PC-3 (cell line): ENCODE data around the gene UGT2B17.

Experiments used
- EZH2 ChIP-seq: fragments of 300-600 bp; sonication (generic); IDR thresholded peaks from one replicate; pipeline ENCODE4 v1.6.1; 2017; ENCODE audit warnings: antibody characterized with exemption, mild to moderate bottlenecking, low read length; ENCODE audit not compliant: unreplicated experiment
- EZH2phosphoT487 ChIP-seq: fragments of 300-600 bp; sonication (generic); IDR thresholded peaks from 2 replicates; pipeline ENCODE4 v1.6.1; 2018; ENCODE audit warnings: mild to moderate bottlenecking, antibody characterized with exemption, low read length, borderline replicate concordance
- TF ChIP-seq, protein P1 (sequence below): fragments of 300-600 bp; sonication (generic); conservative IDR thresholded peaks from 2 replicates; pipeline ENCODE4 v1.5.1; 2017; ENCODE audit warnings: antibody characterized with exemption, low read depth, mild to moderate bottlenecking, low read length

DNA sequence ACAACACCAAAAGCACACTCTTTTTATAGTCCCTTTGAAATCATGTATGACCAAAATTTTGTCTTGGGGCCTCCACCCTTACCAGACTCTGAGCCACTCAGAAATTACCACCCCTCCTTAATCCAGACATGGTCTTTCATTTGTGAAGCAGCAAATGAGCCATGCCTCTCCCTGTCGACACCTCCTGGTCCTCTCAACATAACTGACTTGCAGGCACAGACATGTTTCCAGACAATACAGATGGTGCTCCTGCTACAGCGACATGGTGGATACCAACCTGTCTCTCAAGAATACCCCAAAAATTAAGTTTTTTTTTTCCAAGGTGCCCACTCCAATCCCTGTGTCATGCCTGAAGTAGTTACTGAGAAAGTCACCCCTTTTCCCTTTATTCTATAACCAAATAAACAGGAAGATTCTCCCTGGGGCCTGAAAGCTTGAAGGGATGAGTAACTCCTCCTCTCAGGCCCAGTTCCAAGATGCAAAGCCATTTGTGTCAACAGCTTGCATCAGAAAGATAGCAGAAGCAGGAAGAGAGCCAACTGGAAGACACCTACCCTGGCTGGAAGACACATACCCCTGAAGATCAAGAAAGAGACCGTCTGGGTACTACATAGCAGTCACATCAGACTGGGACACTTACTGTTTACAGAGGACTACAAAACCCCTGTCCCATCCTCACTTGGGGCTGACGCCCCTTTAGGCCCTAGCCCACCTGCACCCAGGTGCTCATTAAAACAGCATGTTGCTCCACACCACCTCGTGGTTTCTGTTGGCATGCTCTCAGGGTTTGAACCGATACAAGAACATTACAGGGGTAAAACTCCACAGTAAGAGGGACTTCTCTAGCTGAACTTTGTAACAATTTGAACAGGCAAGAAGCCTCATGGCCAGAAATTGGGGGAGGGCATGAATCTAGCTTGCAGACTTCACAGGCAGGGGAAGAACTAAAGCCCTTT lies 5.5 kb upstream of the UGT2B17 start:
- TF ChIP-seq, protein P1, sequence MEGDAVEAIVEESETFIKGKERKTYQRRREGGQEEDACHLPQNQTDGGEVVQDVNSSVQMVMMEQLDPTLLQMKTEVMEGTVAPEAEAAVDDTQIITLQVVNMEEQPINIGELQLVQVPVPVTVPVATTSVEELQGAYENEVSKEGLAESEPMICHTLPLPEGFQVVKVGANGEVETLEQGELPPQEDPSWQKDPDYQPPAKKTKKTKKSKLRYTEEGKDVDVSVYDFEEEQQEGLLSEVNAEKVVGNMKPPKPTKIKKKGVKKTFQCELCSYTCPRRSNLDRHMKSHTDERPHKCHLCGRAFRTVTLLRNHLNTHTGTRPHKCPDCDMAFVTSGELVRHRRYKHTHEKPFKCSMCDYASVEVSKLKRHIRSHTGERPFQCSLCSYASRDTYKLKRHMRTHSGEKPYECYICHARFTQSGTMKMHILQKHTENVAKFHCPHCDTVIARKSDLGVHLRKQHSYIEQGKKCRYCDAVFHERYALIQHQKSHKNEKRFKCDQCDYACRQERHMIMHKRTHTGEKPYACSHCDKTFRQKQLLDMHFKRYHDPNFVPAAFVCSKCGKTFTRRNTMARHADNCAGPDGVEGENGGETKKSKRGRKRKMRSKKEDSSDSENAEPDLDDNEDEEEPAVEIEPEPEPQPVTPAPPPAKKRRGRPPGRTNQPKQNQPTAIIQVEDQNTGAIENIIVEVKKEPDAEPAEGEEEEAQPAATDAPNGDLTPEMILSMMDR = no peak
- no peak for TF ChIP-seq EZH2
- TF ChIP-seq EZH2phosphoT487 = no peak
